HFF-Myc (cell line): ENCODE data around the gene ARRDC1.
A peak's percentile ranks its signal among the peaks of the same experiment; 100 is the strongest.

Experiments used
- DNase-seq: peaks from one replicate; pipeline ENCODE4 v3.0.0-alpha.2; 2011; ENCODE audit warnings: low read depth; ENCODE audit errors: extremely low read depth
- H3K4me3 ChIP-seq: replicated peaks from 2 replicates; pipeline ENCODE4 v1.5.1; 2011; ENCODE audit warnings: low read depth, mild to moderate bottlenecking, control low read depth, low read length
- TF ChIP-seq, protein P1 (sequence below): IDR thresholded peaks from 2 replicates; pipeline ENCODE4 v1.5.1; 2012; ENCODE audit warnings: mild to moderate bottlenecking, low read depth, low read length, control low read depth; ENCODE audit errors: missing control alignments

ARRDC1 gene

DNA sequence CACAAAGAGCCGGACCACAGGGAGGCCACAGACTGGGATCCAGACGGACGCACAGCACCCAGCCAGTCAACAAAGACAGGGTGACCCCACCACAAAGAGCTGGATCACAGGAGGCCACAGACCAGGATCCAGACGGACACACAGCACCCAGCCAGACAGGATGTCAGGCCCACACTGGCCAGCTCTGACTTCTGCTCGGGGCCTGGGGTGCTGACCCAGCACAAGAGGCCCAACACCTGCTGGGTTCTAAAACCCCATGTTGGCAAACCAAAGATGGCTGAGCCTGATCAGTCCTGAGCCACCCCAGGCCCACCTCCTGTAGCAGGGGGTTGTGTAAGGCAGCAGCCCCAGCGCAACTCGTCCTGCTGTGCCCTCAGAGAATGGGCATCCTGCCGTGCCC is 21.5 kb upstream of the ARRDC1 start:
- H3K4me3 ChIP-seq = no peak overlapping the region
- DNase-seq = no peak
- TF ChIP-seq, protein P1, sequence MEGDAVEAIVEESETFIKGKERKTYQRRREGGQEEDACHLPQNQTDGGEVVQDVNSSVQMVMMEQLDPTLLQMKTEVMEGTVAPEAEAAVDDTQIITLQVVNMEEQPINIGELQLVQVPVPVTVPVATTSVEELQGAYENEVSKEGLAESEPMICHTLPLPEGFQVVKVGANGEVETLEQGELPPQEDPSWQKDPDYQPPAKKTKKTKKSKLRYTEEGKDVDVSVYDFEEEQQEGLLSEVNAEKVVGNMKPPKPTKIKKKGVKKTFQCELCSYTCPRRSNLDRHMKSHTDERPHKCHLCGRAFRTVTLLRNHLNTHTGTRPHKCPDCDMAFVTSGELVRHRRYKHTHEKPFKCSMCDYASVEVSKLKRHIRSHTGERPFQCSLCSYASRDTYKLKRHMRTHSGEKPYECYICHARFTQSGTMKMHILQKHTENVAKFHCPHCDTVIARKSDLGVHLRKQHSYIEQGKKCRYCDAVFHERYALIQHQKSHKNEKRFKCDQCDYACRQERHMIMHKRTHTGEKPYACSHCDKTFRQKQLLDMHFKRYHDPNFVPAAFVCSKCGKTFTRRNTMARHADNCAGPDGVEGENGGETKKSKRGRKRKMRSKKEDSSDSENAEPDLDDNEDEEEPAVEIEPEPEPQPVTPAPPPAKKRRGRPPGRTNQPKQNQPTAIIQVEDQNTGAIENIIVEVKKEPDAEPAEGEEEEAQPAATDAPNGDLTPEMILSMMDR = no peak

DNA sequence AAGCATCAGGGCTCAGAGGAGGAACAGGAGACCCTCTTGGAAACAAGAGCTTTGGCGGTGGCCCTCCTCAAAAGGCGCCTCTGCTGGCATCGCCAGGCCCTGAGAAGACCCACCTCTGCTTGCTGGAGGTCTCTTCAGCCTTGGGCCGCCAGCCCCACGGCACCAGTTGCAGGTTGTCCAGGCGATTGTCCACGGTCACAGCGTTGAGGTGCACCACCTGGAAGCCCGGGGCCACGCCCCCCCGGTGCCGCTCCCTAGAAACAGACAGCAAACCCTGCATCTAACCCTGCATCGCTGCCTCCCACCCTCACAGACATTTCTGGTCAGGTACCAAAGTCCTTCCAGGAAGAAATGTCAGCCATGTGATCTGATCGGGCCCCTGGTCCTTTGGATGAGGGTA is 18.6 kb upstream of the ARRDC1 start:
- TF ChIP-seq, protein P1 = no peak
- H3K4me3 ChIP-seq = no peak overlapping the region
- DNase-seq = no peak

DNA sequence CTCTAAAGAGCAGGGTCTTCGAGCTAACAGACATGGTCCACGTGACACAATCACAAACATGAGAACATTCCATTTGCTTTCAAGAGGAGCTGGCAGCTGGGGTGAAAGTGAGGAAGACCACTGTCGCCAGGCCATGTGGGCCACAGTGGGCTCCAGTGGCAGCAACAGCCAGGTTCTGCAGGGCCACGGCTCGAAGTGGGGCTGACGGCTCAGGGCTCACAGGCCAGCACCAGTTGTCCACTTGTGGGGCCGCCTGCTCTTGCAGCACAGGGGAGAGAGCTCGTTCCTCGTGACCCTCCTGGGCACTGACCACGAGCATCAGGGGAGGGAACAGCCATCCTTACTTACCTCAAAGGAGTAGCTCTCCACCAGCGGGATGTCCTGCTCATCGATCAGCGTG is 17.2 kb upstream of the ARRDC1 start:
- peak overlapping the region; percentile 68 for H3K4me3 ChIP-seq
- no peak for DNase-seq
- TF ChIP-seq, protein P1 = no peak

DNA sequence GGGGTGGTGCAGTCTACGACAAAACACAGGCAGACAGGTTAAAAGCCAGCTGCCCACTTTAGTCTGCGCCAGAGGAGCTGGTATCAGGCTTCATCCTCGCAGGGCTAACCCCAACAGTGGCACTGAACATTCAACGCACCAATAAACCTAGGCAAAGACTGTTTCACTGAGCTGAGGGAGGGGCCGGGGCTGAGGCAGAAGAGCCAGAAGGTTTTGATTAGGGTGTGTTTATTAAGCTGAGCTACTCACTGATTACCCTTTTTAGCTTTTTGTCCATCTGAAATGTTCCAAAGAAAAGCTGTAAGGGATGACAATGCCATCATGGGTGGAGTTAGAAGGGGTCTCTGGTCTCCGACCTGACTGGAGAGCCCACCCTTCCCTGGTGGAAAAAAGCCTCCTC is 16.6 kb upstream of the ARRDC1 start:
- H3K4me3 ChIP-seq = peak overlapping the region; percentile 68
- DNase-seq = no peak
- TF ChIP-seq, protein P1 = no peak

DNA sequence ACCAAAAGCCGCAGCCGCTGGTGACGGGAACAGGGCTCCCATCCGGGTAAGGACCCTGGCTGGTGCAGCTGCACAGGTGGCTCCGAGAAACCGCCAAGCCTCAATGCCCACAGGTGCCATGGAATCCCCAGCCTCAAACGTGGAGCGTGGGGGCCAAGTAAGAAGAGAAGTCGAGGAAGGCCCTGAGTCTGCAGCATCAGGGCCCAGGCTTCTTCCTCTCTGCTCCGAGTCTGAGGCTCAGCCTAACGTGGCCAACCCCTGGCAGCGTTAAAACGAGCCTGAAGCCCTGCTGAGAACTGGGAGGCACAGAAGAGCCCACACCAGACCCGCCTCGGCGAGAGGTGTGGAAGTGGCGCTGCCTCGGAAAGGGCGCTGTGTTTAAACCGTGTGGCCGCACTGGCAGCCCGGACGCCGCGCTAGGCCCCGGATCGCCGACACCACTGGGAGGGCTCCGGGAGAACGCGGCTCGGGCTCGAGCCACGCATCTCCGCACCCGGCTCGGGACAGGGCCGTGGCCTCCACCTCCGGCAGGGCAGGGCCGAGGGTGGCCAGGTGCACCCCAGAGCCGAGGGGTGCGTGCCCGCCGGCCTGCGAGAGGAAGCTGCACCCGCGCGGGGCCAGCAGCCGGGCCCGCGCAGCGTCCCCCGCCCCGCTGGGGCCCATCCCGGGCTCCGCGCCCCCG is 15.9 kb upstream of the ARRDC1 start:
- no peak for DNase-seq
- peak overlapping the region; percentile 68 for H3K4me3 ChIP-seq
- TF ChIP-seq, protein P1 = no peak

DNA sequence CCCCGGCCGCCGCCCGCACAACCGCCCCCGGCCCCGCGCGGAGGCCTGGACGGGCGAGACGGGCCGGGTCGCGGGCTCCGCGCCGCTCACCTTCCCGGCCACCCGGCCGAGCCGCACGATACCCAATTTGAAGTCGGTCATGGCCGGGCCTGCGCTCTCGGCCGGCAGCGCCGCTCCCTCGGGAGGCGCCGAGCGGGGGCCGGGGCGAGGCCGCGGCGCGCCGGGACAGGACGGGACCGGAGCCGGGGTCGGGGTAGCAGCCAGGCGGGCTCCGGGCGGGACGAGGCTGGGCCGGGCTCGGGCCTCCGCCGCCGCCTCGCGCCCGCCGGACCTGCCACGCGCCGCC is 15.4 kb upstream of the ARRDC1 start:
- TF ChIP-seq, protein P1 = no peak
- no peak for DNase-seq
- peak overlapping the region; percentile 68 for H3K4me3 ChIP-seq
